HG03139 (cell line): ENCODE measurements around the gene E2F2.
A peak's percentile ranks its signal among the peaks of the same experiment; 100 is the strongest.
"Not testable (repeated sequence)": the region's sequence is repeated elsewhere in the genome, so short reads cannot be mapped to it uniquely, and the experiment has no call there.

Experiments used
- ATAC-seq: cut with Tn5 transposase; IDR thresholded peaks from one replicate; pipeline ENCODE4 v1.9.1; 2021; ENCODE audit not compliant: unreplicated experiment

The E2F2 gene

DNA sequence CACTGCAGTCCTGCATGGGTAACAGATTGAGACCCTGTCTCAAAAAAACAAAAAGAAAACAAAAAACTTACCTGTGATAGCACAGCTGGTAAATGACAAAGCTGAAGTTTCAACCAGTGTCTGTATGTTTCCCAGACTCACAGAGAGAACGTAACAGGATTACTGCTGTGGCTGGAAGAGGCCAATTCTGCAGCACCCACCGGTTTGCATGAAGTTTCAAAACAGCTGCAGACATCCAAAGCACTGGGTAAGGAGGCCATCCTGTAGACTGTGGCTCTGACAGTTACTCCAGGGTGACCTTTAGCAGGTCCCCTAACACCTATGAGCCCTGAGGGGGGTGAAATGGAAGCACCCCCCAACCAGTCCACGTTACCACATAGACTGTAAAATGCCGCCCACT lies 20.8 kb upstream of the E2F2 start:
- ATAC-seq, result no peak

DNA sequence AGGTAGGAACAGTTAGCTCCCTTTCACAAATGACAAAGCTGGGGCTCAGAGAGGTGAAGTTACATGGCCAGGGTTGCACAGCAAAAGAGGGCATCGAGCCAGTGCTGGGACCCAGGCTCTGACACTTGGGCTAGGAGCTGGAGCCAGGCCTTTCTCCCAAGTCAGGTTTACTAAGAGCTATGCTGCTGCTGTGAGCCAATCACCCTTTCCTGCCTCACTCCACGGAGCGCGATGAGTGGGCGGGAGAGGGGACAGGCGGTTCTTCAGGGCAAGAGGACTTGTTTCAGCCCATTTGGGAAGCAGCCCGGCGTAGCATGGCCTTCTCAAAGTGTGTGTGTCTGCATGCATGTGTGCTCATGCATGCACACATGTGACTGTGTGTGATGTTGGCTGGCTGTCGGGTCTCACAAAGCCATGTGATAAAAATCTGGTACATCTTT lies 17.7 kb upstream of the E2F2 start:
- ATAC-seq, result no peak

DNA sequence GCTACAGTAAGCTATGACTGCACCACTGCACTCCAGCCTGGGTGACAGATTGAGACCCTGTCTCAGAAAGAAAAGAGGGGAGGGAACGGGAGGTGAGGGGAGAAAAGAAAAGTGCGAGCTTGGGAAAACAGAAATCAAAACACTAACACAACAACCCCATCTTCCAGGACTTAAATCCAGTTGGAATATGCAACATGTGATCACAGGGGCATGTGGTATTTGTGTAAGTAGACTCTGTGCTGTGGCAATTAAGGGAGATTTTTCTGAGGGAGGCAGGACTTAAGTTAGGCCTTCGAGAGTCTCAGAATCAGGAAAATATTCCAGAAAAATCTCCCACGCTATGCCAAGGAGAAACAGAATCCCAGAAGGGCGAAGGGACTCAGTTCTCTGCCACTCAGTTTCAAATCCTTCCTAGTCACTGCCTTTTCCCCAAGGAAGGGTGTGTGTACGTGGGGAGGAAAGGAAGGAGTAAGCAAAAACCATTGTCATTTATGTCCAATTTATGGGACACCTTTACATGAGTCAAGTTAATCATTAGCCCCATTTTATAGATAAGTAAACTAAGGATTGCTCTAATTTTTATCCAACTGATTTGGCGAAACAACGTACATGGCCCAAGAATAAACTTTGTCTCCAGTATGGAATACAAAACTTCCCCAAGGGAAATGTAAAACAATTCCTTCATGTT lies 16.0 kb upstream of the E2F2 start:
- no peak for ATAC-seq

DNA sequence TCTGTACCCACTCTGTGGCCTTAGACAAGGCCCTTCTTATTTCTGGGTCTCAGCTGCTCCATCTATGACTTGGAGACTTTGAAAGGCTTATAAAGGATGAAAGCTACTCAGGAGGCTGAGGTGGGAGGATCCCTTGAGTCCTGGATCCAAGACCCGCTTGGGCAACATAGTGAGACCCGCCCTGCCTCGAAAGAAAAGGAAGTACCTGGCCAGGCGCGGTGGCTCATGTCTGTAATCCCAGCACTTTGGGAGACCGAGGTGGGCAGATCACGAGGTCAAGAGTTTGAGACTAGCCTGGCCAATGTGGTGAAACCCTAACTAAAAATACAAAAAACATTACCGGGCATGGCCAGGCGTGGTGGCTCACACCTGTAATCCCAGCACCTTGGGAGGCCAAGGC lies 14.8 kb upstream of the E2F2 start:
- ATAC-seq, result no peak

DNA sequence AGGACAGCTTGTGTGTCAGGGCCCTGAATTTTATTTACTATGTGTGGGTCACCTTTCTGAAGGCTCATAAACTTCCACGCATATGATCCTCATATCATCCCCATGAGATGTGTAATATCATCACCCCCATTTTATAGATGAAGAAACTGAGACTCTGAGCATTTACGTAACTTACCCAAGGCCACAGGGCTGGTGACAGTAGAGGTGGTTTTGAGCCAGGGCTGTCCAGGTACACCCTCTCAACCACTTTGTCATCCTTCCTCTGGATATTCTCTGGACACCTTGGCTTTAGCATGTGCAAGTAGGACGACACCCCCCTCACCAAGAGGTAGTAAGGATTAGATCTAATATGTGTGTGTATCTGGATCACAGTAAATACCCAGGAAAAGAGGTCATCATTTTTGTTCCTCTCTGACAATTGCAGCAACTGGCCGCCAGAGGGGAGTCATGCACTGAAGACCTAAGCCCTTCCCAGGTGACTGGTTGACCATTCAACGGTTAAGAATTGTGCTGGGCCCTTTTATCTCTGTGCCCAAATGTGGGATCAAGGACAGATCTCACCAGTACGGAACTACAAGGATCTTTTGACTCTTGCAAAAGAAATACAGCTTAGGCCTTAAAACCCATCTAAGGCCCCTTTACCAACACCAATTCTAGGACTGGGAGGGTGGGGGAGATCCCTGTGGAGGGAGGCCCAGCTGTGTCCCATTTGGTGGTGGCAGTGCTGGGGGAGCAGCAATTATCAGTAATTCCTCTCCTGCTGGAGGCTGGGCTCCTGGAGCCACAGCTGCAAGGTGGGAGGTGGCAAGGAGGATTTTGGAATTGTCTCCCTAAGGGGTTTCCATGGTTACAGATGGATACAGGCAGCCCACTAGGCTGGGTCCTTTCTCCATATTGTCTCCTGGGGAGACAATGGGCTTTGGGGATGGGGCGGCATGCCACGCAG lies 13.7 kb upstream of the E2F2 start:
- no peak for ATAC-seq

DNA sequence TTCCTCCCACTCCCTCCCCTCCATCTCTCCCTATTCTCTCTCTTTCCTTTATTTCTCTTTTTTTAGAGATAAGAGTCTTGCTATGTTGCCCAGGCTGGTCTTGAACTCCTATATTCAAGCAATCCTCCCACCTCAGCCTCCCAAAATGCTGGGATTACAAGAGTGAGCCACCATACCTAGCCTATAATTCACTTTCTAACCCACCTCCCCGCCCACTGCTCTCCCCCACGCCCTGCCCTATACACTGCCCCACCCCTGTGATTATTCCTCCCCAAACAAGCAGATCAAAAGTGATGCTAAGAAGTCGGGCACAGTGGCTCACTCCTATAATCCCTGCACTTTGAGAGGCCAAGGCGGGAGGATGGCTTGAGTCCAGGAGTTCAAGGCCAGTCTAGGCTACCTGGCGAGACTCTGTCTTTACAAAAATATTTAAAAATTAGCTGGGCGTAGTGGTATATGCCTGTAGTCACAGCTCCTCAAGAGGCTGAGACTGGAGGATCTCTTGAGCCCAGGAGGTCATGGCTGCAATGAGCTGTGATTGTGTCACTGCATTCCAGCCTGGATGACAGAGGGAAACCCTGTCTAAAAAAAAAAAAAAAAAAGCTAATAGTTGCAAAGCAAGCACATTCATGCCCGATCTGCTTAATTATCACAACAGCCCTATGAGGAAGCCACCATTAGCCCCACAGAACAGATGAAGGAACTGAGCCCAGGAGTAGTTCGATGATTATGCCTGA lies 12.8 kb upstream of the E2F2 start:
- ATAC-seq, result no peak

DNA sequence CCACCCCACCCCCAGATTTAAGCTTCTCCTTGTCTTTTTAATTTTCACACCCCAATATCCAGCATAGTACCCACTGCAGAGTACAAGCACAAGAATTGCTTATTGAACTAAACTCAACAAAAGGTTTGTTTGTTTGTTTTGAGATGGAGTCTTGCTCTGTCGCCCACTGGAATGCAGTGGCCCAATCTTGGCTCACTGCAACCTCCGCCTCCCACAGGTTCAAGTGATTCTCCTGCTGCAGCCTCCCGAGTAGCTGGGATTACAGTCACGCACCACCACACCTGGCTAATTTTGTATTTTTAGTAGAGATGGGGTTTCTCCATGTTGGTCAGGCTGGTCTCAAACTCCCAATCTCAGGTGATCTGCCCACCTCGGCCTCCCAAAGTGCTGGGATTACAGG lies 11.9 kb upstream of the E2F2 start:
- ATAC-seq, result not testable (repeated sequence)

DNA sequence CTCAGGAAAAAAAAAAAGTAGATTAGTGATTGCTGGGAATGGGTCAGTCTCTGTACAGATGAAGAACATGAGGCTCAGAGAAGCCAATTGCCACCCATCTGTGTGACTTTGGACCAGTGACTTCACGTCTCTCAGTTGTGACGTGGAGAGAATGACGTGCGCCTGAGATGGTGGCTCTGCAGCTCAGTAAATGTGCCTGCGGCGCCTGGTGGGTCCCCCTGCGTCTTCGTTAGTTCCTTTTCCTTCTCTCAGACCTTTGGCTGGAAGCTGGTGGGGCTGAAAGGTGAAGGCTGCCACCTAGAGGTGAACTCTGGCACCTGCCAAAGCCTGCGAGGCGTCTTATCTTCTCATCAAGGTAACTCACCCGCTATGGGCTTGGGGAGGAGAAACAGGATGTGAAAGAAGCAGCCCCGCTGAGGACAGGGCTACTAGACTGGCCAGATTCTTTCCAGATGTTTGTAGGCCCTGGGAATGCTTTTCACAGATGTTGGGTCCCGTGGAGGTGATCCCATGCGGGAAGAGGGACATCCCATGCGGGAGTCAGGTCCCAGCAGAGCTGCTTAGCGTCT lies 8.7 kb upstream of the E2F2 start:
- ATAC-seq, result peak; percentile 80

DNA sequence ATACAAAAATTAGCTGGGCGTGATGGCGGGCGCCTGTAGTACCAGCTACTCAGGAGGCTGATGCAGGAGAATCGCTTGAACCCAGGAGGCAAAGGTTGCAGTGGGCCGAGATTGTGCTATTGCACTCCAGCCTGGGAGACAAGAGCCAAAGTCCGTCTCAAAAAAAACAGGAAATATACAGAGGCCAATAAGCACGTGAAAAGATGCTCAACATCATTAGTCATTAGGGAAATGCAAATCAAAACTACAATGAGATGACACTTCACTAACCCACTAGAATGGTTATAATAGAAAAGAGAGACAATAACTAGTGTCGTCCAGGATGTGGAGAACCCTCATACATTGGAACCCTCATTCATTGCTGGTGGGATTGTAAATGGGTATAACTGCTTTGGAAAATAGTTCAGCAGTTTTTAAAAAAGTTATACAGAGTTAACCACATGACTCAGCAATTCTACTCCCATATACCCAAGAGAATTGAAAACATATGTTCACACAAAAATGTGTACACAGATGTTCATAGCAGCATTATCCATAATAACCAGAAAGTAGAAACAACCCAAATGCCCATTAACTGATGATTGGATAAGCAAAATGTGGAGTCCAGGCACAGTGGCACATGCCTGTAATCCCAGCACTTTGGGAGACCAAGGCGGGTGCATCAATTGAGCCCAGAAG lies 6.4 kb upstream of the E2F2 start:
- ATAC-seq, result no peak

DNA sequence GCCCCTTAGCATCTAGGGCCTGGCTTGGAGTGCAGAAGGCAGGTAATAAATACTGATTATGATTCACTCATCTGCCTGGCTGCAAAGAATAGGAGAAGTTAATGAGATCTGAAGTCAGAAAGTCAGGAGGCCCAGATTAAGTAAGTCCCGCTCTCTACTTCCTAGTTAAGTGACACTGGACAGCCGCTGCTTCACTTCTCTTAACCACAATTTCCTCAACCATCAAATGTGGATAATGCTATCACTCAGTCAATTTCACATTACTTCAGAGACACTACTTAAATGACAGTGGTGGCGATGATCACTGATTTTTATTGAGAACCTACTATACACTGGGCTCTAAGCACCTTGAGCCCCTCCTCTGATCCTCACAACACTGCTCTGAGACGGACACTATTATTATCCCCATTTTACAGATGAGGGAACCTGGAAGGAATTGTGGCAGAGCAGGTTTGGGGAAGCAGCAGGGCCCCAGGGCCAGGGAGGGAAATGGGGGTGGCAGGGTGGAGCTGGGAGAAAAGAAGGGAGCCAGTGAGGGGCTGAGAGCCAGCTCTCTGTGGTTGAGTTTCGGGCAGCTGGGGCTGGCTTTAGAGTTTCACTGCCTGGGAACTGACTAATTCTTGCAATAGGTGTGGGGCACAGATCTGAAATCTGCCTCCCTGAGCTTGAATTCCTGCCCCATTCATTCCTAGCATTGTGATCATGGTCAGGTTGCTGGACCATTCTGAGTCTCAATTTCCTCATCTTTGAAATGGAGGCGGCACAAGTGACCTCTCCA lies 2.4 kb upstream of the E2F2 start:
- ATAC-seq, result no peak

DNA sequence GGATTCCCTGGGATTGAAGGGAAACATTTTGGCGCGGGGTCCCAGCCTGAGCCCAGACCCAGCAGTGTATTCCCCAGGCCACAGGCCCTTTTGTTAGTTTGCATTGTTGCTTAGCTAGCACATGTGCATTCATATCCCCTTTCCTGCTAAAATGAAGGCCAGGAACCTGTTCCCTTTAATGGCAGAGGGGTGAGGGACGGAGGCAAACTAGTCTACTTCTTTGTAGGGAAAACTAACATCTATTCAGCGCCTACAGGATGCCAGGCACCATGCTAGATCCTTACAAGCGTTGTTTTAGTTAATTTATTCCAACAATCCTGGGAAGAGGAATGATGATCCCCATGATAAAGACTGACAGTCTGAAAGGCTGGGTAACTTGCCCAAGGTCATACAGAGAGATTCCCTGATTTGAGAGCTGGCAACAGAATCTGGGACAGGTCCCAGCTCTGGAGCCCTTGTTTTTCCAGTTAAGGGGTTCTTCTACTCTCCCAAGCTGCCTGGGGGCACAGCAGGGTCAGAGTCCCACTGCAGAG lies 595 bp upstream of the E2F2 start:
- no peak for ATAC-seq

DNA sequence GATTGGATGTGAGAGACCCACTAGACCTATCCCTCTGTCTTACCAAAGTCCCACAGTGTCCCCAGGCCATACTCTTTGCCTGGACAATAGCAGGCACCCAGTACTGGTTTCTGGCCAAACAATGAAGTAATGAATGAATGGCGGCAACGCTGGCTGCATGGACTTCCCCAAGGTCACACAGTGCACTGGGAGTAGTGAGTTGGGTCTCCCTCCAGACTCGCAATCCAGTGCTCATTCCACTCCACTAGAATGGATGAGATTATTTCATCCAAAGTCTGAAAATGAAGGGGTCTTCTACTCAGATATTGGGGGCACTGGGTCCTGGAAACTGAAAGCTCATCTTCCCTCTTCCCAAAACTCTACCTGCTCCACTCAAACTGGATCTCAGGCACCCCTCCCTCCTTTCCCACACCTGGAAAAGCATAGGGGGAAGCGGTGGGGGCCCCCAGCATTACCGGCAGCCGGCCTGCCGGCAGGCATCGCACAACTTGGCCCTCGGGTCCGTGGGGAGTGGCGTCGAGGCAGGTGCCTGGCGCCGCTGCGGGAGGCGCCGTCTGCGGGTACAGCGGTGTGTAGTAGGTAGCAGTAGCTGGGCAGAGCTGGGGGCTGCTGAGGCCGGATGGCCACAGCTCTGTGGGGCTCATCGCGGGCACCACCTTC lies 816 bp downstream of the E2F2 start:
- ATAC-seq, result no peak

DNA sequence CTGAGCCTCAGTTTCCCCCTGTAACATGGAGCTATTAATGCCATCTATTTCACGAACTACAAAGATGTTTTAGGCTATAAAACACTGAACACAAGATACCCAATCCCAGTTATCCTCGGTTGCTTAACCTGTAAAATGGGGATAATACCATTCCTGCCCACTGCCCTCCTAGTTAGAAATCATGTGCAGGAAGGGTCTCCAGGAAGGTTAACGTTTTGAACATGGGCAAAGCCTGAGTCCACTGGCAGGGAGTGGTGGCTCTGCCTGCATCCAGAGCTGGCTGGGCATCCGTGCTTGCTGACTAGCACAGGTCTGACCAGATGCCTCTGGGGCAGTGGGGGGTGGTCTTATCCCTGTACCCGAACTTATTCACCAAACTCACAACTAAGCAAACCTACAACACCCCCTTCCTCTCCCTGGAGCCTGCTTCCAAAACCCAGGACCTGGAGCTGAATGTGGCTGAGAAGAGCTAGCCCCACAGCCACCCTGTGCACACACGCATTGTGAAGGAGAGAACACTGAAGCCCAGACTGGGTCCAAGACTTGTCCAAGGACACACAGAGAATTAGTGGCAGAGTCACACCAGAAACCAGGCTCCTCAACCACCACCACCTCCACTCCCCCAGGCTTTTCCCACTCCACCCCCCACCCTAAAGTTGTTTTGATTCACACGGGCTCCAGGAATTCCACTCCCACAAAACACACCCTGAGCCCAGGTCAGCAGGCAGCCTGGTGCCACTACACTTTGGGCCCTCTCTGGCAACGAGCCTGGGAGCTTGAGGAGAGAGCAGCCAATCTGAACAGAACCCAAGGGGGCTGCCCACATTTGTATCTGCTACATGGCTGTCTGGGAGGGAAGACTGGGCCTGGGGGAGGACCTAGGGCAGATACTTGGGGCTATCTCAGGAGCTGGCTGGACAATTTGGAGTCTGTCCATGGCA lies 1.6 kb downstream of the E2F2 start:
- no peak for ATAC-seq

DNA sequence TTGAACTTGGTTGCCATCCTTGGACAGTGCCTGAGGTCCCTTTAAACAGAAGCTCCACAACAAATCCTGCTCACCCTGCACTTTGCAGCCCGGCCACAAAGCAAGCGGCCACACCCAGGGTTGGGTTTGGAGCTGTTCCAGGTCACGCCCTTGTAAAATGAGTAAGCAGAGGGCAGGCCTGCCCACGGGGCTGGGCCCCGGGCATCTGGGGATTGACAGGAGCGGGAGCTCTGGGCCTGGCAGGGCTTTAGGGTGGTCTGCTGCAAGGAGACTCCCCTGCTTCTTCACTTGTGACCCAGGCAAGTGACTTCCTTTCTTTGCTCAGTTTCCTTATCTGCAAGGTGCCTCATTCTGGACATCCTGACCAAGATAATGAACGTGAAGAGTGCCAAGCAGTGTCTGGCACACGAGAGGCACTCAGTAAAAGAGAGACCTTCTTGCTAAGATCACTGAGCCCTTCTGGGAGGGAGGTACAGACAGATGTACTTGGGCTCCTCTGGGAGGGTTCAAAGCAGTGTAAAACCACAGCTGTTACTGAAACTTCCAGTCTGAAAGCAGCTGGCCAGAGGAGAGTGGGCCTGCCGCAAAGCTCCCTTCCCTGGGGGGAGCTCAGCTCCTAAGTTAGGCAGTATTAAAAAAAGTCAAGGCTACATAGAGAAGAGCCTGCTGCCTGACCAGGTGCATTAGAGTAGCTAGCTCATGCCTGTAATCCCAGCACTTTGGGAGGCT lies 2.6 kb downstream of the E2F2 start:
- ATAC-seq, result no peak

DNA sequence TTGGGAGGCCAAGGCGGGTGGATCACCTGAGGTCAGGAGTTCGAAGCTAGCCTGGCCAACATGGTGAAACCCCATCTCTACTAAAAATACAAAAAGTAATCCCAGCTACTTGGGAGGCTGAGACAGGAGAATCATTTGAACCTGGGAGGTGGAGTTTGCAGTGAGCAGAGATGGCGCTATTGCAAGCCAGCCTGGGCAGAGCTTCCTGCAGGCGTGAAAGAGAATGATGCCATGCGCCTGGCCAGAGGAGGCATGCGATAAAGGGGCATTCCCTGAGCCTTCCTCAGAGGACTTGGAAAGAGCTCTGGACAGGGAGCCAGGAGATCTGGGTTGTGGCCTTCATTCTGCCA lies 3.2 kb downstream of the E2F2 start:
- no peak for ATAC-seq

DNA sequence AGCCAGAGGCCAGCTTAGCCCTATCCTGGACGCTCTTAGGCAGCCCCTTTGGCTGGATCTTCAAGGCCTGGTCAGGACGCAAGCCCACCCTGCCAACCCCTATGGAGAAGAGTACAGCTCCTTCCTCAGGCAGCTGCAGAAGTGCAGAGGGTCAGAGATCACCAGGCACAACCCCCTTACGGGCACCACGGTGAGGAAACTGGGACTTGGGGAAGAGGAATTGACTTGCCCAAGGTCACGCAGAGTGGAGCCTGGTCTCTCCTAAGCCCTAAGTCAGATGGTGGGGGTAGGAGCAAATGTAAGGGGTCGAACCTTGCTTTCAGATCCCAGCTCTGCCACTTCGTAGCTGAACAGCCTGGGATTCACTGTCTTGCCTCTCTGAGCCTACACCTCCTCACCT lies 3.7 kb downstream of the E2F2 start:
- ATAC-seq, result no peak

DNA sequence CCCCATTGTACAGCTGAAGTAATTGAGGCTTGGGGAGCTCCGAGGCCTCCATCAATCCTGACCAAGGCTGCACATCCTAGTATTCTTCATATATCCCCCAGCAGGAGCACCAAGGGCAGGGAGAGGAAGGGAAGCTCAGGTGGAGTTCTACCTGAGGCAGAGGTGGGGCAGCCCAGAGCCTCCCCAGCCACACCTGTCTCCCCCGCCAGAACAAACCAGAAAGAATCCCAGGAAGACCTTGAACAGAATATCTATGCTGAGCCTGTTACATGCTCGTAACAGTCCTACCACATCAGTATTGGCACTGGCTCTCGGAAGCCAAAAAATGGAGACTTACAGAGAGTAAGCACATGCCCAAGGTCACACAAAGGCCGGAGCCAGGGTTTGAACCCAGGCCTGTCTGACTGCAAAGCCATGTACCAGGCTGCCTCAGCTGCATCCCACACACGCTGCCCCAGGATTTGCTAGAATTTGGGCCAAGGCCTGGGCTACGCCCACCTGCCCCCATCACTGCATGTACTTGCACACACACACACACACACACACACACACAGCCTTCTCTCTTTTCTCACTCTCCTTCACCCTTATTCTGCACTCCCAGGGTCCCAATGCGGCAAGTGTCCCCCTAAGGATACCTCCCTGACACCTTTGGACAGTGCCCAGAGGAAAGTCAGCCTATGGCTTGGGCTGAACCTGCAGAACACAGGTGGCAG lies 4.5 kb downstream of the E2F2 start:
- ATAC-seq, result no peak
